GM12891 (cell line): Measurements from ENCODE around the gene DEFB115. TPM values are rescaled to one million over a fixed set of nuclear protein-coding genes. Genes with fewer than 3 reads are reported as not detected.
"Not testable (repeated sequence)": the region's sequence is repeated elsewhere in the genome, so short reads cannot be mapped to it uniquely, and the experiment has no call there.

Source experiments
- DNase-seq: peaks from one replicate; pipeline ENCODE4 v3.0.0; 2011; ENCODE audit warnings: low spot score; ENCODE audit not compliant: insufficient read length
- FAIRE-seq: peaks from 2 replicates; lab custom pipeline; 2011; peaks lifted over from hg19 to GRCh38; lab: Jason Lieb, UNC
- PAX5 ChIP-seq: IDR thresholded peaks from 2 replicates; pipeline ENCODE4 v1.6.1; 2011; ENCODE audit warnings: low read length, moderate library complexity, mild to moderate bottlenecking; ENCODE audit not compliant: insufficient read depth, severe bottlenecking
- POLR2A ChIP-seq: IDR thresholded peaks from 2 replicates; pipeline ENCODE4 v1.6.1; 2011; ENCODE audit warnings: low read depth, low read length, control low read depth
- POLR2AphosphoS5 ChIP-seq: IDR thresholded peaks from 2 replicates; pipeline ENCODE4 v1.6.1; 2011; ENCODE audit warnings: low read depth, low read length, control low read depth
- POU2F2 ChIP-seq: IDR thresholded peaks from 2 replicates; pipeline ENCODE4 v1.6.1; 2011; ENCODE audit warnings: low read depth, mild to moderate bottlenecking, control low read depth, low read length, moderate library complexity
- SPI1 ChIP-seq: IDR thresholded peaks from 2 replicates; pipeline ENCODE4 v1.6.1; 2011; ENCODE audit warnings: low read depth, low read length, control low read depth
- TAF1 ChIP-seq: IDR thresholded peaks from 2 replicates; pipeline ENCODE4 v1.6.1; 2011; ENCODE audit warnings: low read depth, low read length, control low read depth
- polyA plus RNA-seq: library from polyadenylated mRNA; unstranded; fragments of >200 nt; gene quantifications from one replicate; pipeline ENCODE4 v1.2.1, GENCODE V29; 2012; ENCODE audit warnings: low read depth, missing spikeins, inconsistent platforms; ENCODE audit not compliant: missing spikeins

The DEFB115 gene, protein sequence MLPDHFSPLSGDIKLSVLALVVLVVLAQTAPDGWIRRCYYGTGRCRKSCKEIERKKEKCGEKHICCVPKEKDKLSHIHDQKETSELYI
- not detected for polyA plus RNA-seq

DNA sequence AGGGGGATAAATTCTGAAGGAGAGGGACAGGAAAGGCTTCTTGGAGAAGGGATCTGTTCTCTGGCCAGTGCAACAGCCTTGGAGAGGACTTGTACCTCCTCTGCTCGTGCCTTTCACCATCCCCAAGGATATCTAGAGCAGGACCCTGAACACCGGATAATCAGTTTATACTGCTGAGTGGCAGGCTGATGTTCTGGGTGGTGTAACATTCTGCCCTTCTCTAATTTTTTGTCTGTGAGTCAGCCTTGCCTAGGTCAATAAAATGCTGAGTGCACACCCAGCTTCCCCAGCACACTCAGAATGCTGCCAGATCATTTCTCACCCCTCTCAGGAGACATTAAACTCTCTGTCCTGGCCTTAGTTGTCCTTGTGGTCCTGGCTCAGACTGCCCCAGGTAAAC is at the start of gene DEFB115:
DEFB115 (plus strand) TSS at position 301 of the 400 bp plus-strand sequence; CDS start at position 301, 0 bp downstream.
- FAIRE-seq: no peak
- TF ChIP-seq TAF1 (no peak), POLR2AphosphoS5 (no peak), POLR2A (no peak), PAX5 (no peak), POU2F2 (no peak), SPI1 (no peak)

DNA sequence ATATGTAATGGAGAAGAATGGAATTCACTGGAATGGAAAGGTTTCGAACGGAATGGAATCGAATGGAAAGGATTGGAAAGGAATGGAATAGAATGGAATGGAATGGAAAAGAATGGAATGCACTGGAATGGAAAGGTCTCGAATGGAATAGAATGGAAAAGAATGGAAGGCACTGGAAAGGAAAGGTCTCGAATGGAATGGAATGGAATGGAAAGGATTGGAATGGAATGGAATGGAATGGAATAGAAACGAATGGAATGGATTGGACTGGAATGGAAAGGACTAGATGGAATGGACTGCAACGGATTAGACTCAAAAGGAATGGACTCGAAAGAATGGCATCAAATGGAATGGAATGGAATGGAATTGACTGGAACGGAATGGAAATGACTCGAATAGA is 20.5 kb upstream of the DEFB115 start:
- TF ChIP-seq TAF1: no peak
- TF ChIP-seq PAX5: no peak
- TF ChIP-seq POLR2AphosphoS5: no peak
- FAIRE-seq: no peak
- no peak for DNase-seq

More for the DNA sequence above, at the start of gene DEFB115:
- DNase-seq: no peak

GRCh38 chr20:31237763-31238162 is 19.7 kb upstream of the DEFB115 start:
- TF ChIP-seq PAX5 (no peak), POLR2AphosphoS5 (no peak), TAF1 (no peak), POLR2A (no peak), POU2F2 (no peak), SPI1 (no peak)
- DNase-seq: no peak
- FAIRE-seq: no peak

GRCh38 chr20:31239139-31239538 is 18.3 kb upstream of the DEFB115 start:
- FAIRE-seq (no peak), DNase-seq (no peak)
- no peak for TF ChIP-seq PAX5
- TF ChIP-seq POU2F2: no peak
- no peak for TF ChIP-seq POLR2AphosphoS5
- TF ChIP-seq TAF1: no peak
- TF ChIP-seq SPI1: no peak
- TF ChIP-seq POLR2A: no peak

GRCh38 chr20:31256959-31257358 is 505 bp upstream of the DEFB115 start:
- FAIRE-seq: no peak
- DNase-seq: no peak
- TF ChIP-seq SPI1 (no peak), PAX5 (no peak), POLR2AphosphoS5 (no peak), POLR2A (no peak), TAF1 (no peak), POU2F2 (no peak)

DNA sequence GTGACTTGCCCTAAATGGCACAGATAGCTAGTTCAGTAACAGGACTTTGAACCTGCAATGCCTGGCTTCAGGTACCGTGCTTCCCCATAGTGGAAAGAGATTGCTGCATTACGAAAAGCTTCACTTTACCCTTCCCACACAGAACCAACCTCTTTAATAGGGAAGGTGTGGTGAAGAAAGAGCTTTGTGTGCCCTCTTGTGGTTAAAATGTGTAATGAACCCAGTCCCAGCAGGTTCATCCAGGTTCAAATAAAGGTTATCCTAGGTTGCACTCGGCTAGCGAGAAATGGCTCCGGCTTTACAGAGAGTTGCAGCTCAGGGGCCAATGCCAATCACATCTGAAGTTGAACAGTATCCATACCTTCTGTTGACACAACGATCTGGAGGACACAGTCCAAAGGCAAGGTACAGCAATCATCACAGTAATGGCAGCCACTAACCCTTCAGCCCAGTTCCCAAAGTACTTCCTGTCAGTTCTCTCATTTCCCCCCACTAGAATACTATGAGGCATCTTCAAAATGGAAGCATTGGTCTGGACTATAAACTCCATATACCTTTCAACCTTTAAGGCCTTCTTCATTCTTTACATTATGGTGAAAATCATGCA is 3.0 kb downstream of the DEFB115 start:
- no peak for TF ChIP-seq TAF1
- TF ChIP-seq POLR2AphosphoS5: no peak
- no peak for TF ChIP-seq PAX5
- no peak for TF ChIP-seq POLR2A
- no peak for TF ChIP-seq SPI1
- no peak for TF ChIP-seq POU2F2
- FAIRE-seq (peak; percentile 26), DNase-seq (no peak)

DNA sequence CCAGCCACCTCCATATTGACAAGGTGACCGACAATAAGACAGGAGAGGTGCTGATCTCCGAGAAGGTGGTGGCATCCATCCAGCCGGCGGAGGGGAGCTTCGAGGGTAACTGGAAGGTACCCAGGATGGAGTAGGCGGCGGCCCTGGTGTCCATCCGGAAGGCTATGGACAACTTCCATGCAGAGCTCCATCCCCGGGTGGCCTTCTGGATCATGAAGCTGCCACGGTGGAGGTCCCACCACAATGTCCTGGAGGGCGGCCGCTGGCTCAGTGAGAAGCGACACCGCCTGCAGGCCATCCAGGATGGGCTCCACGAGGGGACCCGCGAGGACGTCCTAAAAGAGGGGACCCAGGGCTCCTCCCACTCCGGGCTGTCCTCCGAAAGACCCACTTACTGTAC is 17.0 kb downstream of the DEFB115 start:
- FAIRE-seq: no peak
- DNase-seq: no peak
- TF ChIP-seq POLR2AphosphoS5 (no peak), TAF1 (no peak), POU2F2 (no peak), SPI1 (no peak), PAX5 (no peak), POLR2A (no peak)

GRCh38 chr20:31278178-31278577 is 20.7 kb downstream of the DEFB115 start:
- TF ChIP-seq POLR2A (no peak), SPI1 (no peak), POU2F2 (no peak), TAF1 (no peak), POLR2AphosphoS5 (no peak), PAX5 (no peak)
- no peak for FAIRE-seq
- no peak for DNase-seq

- FAIRE-seq, DNase-seq: not testable (repeated sequence)
Measured at GRCh38 chr20:31284964-31285363, 27.5 kb downstream of the DEFB115 start.

- TF ChIP-seq SPI1 (no peak), POU2F2 (no peak), PAX5 (no peak), POLR2A (no peak), TAF1 (no peak), POLR2AphosphoS5 (no peak)
- no peak for DNase-seq
- FAIRE-seq: no peak
Measured at GRCh38 chr20:31308535-31309162, 51.2 kb downstream of the DEFB115 start, which contains the start of gene DEFB116. DEFB116 (minus strand) TSS chr20:31308585; CDS start chr20:31308585, 0 bp downstream.
